Endometrial microvascular endothelial cells (primary cell): ENCODE data around the gene UTP25. TPM values are rescaled to one million over a fixed set of nuclear protein-coding genes. Genes with fewer than 3 reads are reported as not detected.
"Not testable (repeated sequence)": the region's sequence is repeated elsewhere in the genome, so short reads cannot be mapped to it uniquely, and the experiment has no call there.

Experiments
- in situ Hi-C: cut with HindIII; loops from 2 replicates; pipeline ENCODE4 v1.10.0; 2017; ENCODE audit warnings: low sequenced_read_pairs, low pct_unique_long_range_greater_than_20kb; ENCODE audit errors: inconsistent ontology term
- total RNA-seq: library from RNA; depleted of rRNA; stranded (reverse); fragments of >200 nt; gene quantifications from one replicate; pipeline ENCODE4 v1.2.3, GENCODE V29; 2015; ENCODE audit errors: inconsistent ontology term

Gene UTP25
- total RNA-seq: 7.8 TPM

- in situ Hi-C loops: loop anchor here (25.0 kb wide), 2 partner anchors 410 to 1435 kb away; partner anchors contain the start of genes RCOR3 and SERTAD4
These were observed at the start of gene UTP25 for GRCh38 chr1:209827384-209828262. UTP25 (plus strand) TSS chr1:209827972; CDS start chr1:209828064, 92 bp downstream.

GRCh38 chr1:209778102-209778501, 49.7 kb upstream of the UTP25 start:
- in situ Hi-C loops: no loop called here

GRCh38 chr1:209780268-209780667, 47.5 kb upstream of the UTP25 start:
- in situ Hi-C loops: no loop called here

- in situ Hi-C loops: no loop called here
These were observed 44.4 kb upstream of the UTP25 start for GRCh38 chr1:209783386-209783785.

GRCh38 chr1:209784265-209785169, 43.3 kb upstream of the UTP25 start, which contains the start of gene C1orf74:
C1orf74 (minus strand) TSS chr1:209784559; CDS start chr1:209783634, 925 bp downstream.
- in situ Hi-C loops: no loop called here

GRCh38 chr1:209785592-209785991, 42.2 kb upstream of the UTP25 start:
- in situ Hi-C loops: no loop called here

- in situ Hi-C loops: no loop called here
These were observed 41.6 kb upstream of the UTP25 start for GRCh38 chr1:209786146-209786545.

- in situ Hi-C loops: no loop called here
These were observed 40.2 kb upstream of the UTP25 start for GRCh38 chr1:209787551-209787950.

- in situ Hi-C loops: no loop called here
These were observed 38.5 kb upstream of the UTP25 start for GRCh38 chr1:209789245-209789644.

GRCh38 chr1:209790286-209791193, 37.2 kb upstream of the UTP25 start:
- in situ Hi-C loops: no loop called here

- in situ Hi-C loops: no loop called here
These were observed 35.9 kb upstream of the UTP25 start for GRCh38 chr1:209791920-209792319.

- in situ Hi-C loops: not testable (repeated sequence)
These were observed 34.1 kb upstream of the UTP25 start for GRCh38 chr1:209793711-209794110.

GRCh38 chr1:209797978-209798639, 29.7 kb upstream of the UTP25 start:
- in situ Hi-C loops: no loop called here

- in situ Hi-C loops: no loop called here
These were observed 26.6 kb upstream of the UTP25 start for GRCh38 chr1:209800984-209801834.

- in situ Hi-C loops: no loop called here
These were observed 25.5 kb upstream of the UTP25 start for GRCh38 chr1:209802117-209802779.

GRCh38 chr1:209802780-209803152, 25.0 kb upstream of the UTP25 start:
- in situ Hi-C loops: no loop called here

GRCh38 chr1:209803568-209803967, 24.2 kb upstream of the UTP25 start:
- in situ Hi-C loops: no loop called here
